Activated T-cell treated with anti-CD3 and anti-CD28 coated beads, Interleukin-2, amount 50 U/mL, for 1 hour (primary cell): ENCODE results near the gene C2CD2L.
"Not testable (repeated sequence)": the region's sequence is repeated elsewhere in the genome, so short reads cannot be mapped to it uniquely, and the experiment has no call there.

ENCODE experiments used
- DNase-seq: peaks from one replicate; pipeline ENCODE4 v3.0.0-alpha.2; 2020

C2CD2L gene

DNA sequence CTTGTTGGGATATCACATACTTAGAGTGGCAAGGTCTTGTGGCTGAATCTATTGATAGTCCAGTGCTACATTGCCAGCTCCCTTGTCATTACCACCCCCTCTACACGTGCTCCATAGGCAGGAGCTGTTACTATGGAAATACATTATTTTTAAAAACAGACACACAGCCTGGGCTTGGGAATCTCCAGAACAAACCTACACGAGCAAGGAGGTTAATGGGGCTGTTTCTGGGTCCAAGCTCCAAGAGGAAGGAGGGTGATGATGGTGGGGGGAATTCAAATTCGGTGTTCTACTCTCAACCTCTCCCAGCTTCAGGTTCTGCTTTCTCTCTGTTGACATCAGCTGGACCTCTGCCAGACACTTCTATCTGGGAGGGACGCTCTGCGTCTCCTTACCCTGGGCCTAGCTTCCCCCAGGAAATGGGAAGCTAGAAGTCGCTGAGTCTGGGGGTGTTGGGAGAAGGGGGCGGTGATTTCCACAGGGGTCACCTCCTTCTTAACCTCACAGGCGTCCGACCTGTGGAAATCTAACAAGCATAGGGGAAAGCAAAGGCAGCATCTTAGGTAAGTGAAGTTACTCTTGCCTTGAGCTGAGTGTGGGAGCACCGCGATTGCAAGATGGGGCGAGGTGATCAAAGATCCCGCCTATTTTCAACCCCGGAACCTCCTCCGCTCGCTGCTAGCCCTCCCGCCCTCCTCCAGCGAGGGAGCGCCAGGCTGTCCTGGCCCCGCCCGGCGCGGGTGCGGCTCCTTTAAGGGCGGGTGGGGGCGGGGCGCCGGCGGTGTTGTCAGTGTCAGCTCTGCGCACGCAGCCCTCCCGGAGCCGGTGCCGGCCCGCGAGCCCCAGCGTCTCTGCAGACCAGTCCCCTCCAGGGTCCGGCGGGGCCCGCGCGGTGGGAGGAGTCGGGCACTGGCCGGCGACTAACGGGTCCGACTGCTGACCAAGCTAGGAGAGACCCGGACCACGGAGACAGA is at the start of gene C2CD2L:
Gene C2CD2L, plus strand, starts transcription at position 781 of the 974 bp plus-strand sequence. CDS start 398 bp downstream, outside the sequence.
- peak; percentile 87 for DNase-seq

DNA sequence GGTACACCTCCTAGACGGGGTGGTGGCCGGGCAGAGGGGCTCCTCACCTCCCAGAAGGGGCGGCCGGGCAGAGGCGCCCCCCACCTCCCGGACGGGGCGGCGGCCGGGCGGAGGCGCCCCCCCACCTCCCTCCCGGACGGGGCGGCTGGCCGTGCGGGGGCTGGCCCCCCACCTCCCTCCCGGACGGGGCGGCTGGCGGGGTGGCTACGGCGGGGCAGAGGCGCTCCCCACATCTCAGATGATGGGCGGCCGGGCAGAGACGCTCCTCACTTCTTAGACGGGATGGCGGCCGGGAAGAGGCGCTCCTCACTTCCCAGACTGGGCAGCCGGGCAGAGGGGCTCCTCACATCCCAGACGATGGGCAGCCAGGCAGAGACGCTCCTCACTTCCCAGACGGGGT is 48.0 kb upstream of the C2CD2L start:
- not testable (repeated sequence) for DNase-seq

DNA sequence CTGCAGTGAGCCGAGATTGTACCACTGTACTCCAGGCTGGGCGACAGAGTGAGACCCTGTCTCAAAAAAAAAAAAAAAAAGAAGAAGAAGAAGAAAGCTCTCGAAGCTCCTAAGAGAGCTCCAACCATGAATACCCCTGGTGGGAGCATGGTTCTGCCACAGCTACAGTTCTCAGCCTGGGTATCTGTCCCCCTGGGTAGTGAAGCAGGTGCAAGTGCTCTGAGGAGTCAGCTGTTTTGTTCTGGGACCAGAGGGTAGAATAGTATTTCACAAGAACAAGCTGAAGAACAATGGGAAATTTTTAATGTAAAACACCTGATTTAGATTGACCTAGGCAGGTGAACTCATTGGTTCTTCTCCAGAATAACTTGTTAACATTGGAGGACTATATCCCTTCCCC is 45.9 kb upstream of the C2CD2L start:
- DNase-seq: no peak

DNA sequence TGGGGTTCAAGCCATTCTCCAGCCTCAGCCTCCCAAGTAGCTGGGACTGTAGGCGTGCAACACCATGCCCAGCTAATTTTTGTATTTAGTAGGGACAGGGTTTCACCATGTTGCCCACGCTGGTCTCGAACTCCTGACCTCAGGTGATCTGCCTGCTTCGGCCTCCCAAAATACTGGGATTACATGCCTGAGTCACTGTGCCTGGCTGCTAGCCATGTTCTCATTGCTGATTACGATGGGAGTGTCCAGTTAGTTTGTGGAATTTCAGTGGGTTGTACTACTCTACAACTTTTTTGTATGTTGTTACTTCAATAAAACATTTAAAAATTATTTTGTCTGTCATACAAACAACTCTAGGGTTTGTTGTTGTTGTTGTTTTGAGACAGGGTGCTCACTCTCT is 44.4 kb upstream of the C2CD2L start:
- no peak for DNase-seq

DNA sequence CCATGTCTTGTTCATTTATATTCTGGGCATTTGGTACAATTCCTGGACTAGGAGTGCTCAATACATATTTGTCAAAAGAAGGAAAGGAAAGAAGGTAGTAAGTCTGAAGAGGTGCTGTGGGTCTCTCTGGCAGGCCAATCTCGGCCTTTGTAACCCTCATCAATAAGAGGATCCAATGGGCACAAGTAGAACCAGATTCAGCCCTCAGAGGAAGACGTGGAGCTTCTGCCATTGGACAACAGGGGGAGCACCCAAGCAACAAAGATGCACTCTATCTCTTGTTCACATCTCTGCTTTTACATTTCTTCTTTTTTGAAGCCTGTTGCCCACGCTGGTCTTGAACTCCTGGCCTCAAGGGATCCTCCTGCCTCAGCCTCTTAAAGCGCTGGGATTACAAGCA is 41.8 kb upstream of the C2CD2L start:
- peak; percentile 40 for DNase-seq

DNA sequence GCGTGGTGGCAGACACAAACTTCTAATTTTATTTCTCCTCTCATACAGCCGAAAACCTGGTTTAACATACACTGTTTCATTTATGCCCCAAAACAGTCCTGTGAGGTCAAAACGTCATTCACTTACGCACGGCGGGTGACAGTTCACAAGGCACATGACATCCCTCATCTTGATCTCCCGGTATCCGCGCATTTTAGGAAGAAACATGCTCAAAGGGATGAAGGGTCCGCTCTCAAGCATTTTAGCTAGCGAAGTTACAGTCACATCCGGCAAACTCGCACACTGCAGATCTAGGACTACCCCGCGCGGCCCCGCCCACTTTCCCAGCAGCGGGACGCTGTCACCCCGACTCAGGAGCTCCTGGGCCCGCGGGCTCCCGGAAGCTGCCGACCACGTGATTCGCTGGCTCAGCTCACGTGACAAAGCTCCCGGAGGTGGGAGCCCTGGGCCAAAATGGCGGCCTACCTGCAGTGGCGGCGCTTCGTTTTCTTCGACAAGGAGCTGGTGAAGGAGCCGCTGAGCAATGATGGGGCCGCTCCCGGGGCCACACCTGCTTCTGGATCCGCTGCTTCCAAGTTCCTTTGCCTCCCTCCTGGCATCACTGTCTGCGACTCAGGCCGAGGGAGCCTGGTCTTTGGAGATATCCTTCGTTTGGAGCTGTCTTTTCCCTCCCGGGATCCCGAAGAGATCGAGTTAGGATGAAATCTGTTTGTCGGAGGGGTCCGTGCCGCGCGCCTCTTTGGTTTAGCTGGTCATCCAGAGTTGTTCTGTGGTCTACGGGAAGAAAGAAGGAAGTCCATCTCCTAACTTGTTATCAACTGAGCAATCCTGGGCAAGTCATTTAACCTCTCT is 39.5 kb upstream of the C2CD2L start, which contains the start of gene VPS11:
Gene VPS11, plus strand, starts transcription at position 448 of the 852 bp plus-strand sequence. Its CDS starts 6 bp downstream, at position 454.
- DNase-seq: peak; percentile 95

DNA sequence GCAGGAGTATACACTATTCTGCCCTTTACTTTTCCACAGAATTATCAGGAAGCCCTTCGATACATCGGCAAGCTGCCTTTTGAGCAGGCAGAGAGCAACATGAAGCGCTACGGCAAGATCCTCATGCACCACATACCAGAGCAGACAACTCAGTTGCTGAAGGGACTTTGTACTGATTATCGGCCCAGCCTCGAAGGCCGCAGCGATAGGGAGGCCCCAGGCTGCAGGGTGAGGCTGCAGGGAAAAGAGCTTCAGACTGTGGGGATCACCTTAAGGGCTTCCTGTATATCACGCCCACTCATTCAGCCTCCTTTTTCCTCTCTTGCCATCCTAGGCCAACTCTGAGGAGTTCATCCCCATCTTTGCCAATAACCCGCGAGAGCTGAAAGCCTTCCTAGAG is 29.3 kb upstream of the C2CD2L start:
- no peak for DNase-seq

DNA sequence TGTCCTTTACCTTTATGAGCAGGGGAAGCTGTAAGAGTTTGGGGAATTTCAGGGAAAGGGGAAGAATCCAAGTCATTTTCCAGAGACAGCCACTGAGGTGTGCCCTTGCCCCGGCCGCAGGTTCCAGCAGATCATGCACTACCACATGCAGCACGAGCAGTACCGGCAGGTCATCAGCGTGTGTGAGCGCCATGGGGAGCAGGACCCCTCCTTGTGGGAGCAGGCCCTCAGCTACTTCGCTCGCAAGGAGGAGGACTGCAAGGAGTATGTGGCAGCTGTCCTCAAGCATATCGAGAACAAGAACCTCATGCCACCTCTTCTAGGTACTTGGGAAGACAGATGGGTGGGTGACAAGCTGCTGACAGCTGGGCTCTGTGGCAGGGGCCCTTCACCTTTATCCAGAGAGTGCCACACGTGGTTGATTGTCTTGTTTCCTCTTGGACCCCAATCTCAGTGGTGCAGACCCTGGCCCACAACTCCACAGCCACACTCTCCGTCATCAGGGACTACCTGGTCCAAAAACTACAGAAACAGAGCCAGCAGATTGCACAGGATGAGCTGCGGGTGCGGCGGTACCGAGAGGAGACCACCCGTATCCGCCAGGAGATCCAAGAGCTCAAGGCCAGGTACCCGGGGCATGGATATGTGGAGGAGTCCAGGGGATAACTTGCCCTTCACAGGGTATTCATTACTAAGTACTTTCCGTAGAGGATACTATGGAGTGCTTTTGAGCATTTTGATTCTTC is 28.3 kb upstream of the C2CD2L start:
- DNase-seq: no peak

DNA sequence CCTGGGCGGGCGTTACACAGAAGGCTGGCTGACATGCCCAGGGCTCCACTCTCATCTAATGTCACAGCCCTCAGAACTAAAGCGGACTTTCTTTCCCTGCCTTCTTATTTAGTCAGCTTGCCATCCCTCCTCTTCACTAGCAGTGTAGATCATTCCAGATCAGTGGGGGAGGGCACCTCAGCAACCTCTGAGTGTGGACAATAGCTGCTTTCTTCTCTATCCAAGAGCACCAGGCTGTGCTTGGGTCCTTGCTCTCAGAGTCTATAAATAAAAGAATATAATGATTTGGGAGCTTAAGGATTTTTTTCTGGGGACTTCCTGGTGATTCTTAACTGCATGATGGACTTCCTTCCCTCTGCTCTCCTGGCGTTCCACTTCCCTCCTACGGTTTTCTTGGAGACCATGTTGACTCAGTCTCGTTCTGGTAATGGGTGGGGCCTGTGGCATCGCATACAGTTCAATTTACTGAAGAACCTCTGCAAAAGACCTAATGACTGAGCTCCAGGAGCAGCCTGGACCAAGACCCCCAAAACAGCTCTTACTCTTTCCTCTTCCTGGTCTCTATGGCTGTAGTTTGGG is 25.4 kb upstream of the C2CD2L start:
- no peak for DNase-seq

DNA sequence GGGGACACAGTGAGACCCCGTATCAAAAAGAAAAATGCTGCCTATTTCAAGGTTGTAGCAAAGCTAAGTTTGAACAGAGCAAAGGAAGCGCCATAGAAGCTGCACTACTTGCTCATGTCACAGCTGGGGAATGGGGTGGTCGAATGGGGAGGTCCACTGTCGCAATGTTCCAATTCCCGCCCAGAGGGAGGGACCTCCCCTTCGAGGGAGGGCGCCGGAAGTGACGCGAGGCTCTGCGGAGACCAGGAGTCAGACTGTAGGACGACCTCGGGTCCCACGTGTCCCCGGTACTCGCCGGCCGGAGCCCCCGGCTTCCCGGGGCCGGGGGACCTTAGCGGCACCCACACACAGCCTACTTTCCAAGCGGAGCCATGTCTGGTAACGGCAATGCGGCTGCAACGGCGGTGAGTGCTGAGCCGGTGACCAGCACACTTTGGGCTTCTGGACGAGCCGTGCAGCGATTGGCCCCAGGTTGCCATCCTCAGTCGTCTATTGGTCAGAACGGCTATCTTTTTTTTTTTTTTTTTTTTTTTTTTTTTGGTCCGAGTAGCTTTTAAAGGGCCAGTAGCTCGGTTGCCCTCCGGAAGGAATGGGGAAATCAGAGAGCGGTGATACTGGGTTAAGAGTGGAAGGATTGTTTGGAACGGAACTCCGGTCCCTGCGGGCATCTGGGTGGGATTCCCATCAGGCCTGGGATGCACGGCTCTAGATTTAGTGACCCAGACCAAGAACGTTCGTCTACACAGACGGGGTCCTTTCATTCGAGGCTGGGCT is 22.3 kb upstream of the C2CD2L start, which contains the start of gene HMBS:
Gene HMBS, plus strand, starts transcription at position 219 of the 774 bp plus-strand sequence. Its CDS starts 153 bp downstream, at position 372.
- peak; percentile 93 for DNase-seq

DNA sequence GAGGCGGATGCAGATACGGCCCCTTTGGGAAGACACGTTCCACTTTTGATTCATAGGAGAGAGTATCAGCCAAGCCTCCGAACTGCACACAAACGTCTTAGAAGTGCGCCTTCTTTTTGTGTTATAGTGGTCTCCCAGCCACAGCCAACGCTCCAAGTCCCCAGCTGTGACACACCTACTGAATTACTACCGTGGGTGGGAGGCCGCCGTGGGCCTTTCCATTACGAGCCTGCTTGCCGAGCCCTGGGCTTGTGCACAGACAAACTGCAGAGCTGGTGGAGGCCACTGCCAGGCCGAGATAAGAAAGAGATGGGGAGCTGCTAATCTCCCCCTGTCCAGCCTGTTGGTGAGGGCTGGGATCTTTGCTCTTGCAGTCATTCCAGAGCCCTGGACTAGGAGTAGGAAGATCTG is 21.7 kb upstream of the C2CD2L start:
- DNase-seq: no peak

DNA sequence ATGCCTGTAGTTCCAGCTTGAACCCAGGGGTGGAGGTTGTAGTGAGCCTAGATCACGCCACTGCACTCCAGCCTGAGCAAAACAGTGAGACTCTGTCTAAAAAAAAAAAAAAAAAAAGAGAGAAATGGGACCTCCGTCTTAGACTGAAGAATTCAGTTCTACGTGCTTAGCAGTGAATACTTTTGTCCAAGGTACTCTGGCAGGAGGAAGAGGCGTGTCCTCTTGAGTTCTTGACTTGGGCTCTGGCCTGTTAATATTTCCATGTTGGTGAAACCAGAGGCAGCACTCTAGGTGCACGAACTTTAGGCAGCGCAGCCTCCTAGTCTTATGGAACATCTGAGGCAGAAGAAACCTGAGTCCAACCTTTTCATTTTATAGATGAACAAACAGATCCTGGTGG is 20.0 kb upstream of the C2CD2L start:
- no peak for DNase-seq

DNA sequence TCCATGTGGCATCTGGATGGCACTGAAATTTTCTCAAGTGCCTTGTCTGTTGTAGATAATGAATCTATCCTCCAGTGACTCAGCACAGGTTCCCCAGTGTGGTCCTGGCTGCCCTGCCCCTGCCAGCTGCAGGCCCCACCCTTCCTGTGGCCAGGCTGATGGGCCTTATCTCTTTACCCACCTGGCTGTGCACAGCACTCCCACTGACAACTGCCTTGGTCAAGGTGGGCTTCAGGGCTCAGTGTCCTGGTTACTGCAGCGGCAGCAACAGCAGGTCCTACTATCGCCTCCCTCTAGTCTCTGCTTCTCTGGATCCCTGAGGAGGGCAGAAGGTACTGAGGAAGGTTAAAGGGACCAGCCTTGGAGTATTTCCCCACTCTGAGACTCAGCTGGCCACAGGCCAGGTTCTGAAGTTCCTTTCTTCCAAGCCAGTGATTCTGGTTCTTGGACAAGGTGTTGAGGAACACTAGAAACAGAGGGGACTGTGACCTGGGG is 19.4 kb upstream of the C2CD2L start:
- DNase-seq: no peak

DNA sequence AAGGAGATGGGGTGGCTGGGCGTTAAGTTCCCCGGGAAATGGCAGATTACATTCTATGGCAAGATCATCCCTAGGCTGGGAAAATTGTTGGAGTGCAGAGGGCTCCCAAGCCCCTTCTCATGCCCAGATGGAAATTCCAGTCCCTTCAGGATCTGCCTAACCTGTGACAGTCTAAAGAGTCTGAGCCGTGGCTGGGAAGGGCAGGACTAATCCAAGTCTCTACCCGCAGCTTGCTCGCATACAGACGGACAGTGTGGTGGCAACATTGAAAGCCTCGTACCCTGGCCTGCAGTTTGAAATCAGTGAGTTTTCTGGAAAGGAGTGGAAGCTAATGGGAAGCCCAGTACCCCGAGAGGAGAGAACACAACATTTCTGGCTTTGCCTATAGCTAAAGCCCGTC is 18.7 kb upstream of the C2CD2L start:
- no peak for DNase-seq

DNA sequence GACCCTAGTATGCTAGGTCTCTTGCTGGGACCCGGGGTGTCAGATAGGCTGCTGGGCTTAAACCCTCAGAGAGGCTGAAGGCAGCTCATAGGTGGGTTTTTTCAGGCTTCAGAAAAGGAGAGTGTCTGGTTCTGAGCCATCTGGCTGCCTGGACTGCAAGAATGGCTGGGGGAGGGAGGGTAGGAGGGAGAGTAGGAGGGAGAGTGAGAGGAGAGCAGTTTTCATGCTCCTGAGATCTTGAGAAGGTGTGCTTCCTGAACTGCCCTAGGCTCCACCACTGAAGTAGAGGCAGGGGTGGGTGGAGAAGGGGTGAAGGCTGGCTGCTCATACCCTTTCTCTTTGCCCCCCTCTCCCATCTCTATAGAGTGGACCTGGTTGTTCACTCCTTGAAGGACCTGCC is 17.8 kb upstream of the C2CD2L start:
- DNase-seq: no peak

DNA sequence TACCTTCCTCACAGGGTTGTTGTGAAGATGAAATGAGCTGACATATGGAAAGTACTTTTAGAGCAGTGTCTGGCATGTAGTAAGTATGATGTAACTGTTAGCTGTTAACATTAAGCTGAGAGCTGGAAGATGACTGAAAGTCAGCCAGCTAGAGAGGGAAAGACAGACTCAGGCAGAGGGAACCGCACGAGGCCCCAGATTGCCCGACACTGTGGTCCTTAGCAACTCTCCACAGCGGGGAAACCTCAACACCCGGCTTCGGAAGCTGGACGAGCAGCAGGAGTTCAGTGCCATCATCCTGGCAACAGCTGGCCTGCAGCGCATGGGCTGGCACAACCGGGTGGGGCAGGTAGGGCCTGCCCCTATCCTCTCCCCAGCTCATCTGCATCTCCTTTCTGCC is 16.0 kb upstream of the C2CD2L start:
- DNase-seq: no peak

DNA sequence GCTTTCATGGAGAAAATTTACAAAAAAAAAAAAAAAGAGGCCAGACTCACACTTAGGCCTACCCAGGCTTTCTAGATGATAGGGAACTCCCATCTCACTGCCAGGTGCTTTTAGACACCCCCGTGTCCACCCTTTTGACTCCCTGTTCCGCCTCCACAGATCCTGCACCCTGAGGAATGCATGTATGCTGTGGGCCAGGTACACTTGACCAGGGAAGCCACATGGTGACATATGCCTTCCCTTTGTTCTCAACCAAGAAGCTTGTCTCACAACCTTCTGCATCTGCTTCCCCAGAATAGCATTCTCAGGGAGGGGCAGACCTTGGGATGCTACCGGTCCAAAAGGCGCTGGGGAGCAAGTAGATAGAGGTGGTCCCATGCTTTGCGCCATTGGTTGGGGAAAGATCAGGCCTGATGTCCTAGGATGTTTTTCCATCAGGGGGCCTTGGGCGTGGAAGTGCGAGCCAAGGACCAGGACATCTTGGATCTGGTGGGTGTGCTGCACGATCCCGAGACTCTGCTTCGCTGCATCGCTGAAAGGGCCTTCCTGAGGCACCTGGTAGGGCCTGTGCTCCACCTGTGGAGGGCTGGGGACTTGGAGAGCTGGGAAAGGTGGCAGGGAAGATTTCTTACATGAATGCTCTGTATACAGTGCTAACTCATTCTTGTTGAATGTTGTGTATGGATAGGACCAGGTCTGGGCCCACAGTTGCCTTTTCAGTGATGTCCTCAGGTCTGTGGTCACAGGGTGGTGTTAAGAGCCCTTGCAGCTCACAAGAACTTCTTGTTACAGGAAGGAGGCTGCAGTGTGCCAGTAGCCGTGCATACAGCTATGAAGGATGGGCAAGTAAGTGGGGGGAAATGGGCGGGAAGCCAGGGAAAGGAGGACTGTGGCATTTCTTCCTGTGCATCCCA is 14.9 kb upstream of the C2CD2L start:
- no peak for DNase-seq

DNA sequence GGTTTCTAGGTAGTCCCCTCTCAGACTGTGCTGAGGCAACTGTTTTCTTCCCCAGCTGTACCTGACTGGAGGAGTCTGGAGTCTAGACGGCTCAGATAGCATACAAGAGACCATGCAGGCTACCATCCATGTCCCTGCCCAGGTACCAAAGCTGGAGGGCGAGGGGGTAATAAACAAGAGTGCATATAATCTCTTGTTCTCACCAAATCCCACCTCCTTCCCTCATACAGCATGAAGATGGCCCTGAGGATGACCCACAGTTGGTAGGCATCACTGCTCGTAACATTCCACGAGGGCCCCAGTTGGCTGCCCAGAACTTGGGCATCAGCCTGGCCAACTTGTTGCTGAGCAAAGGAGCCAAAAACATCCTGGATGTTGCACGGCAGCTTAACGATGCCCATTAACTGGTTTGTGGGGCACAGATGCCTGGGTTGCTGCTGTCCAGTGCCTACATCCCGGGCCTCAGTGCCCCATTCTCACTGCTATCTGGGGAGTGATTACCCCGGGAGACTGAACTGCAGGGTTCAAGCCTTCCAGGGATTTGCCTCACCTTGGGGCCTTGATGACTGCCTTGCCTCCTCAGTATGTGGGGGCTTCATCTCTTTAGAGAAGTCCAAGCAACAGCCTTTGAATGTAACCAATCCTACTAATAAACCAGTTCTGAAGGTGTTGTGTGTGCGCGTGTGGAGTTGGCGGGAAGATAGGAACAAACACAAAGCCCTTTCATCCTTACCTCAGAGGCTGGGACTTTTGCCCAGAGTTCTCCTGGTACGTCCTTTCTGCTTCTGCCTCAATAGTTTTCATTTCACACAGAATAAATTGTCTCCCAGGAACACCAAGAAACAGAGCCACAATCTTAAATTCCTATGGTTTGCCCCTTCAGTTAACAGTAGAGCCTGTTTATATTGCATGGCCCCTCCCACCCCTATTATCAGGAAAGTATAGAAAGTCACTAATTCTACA is 14.0 kb upstream of the C2CD2L start:
- no peak for DNase-seq
